HG03108 (cell line): ENCODE measurements around the gene OLFM2.
"Not testable (repeated sequence)": the region's sequence is repeated elsewhere in the genome, so short reads cannot be mapped to it uniquely, and the experiment has no call there.

Source experiments
- ATAC-seq: cut with Tn5 transposase; IDR thresholded peaks from one replicate; pipeline ENCODE4 v1.9.1; 2021; ENCODE audit warnings: moderate library complexity; ENCODE audit not compliant: unreplicated experiment

Gene OLFM2

DNA sequence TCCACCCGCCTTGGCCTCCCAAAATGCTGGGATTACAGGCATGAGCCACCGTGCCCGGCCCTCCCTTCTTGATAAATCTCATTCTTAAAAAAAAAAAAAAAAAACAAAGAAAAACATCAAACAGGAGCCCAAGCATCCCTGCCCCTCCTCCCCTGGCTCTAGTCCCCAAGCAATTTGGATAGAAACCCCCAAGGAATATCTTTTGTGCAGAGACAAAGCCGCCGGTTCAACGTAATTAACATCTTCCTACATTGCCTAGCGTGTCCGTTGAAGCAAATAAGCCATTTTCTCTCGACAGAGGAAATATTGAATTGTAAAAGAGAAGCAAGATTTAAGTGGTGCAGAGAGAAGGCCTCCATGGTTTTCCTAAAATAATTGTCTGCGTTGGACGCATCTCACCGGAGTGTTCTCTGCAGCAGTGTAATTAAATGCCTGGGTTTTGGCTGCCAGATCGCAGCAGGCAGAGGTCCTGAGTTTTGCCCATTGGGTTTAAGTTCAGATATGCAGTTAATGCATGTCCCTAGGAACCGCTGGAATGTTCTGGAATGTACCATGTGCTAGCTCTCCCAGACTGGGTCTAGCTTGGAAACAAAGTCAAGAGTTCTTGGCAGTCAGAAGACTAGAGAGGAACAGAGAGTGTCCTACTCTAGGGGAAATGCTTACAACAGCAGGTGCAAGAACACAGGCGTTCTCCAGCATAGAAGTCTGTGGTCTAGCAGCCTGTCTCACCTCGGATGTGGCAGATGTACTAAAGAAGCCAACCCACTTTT lies 70.4 kb downstream of the OLFM2 start:
- ATAC-seq, result no peak

DNA sequence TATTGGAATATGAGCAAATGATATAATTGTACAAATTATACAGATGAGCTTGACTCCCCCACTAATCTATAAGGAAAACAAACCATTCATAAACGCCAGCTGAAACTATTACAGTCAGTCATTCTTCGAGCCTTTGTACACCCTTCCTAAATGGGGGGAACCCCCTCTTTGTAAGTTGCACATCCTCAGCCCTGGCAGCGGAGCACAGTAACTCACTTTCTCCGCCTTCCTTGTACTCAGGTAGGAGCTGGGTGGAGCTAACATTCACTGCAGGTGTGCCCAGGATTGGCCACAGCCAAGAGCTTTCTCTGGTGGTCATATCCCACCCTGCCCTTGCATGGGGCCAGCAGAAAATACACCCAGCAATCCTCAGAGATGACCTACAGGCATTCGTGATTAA lies 72.6 kb downstream of the OLFM2 start:
- no peak for ATAC-seq

DNA sequence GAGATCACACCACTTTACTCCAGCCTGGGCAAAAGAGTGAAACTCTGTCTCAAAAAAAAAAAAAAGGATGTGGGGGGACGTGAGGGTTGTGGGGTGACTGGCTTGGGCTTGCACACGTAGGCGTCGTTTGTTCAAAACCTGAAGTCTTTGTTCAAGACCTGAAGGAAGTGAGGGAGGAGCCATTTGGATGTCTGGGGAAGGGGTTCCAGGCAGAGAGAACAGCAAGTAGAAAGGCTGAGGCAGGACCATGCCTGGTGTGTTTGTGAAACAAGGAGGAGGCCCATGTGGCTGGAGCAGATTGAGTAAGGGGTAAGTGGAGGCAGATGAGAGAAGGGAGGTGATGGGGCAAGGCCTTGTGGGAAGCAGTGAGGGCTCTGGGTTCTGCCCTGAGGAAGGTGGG lies 73.4 kb downstream of the OLFM2 start:
- no peak for ATAC-seq

DNA sequence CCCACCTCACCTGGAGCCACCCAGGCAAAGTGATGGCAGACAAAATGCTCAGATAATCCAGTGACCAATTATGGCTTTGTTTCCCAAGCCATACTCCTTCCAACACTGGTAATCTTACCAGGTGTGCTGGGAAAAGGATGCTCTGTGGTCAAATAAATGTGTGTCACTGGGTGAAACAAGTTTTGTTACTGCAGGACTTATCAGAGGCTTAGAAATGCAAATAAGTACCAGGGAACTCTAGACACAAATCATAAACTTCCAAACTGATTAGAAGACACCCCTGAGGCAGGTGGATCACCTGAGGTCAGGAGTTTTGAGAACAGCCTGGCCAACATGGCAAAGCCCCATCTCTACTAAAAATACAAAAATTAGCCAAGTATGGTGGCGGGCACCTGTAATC lies 74.8 kb downstream of the OLFM2 start:
- no peak for ATAC-seq

DNA sequence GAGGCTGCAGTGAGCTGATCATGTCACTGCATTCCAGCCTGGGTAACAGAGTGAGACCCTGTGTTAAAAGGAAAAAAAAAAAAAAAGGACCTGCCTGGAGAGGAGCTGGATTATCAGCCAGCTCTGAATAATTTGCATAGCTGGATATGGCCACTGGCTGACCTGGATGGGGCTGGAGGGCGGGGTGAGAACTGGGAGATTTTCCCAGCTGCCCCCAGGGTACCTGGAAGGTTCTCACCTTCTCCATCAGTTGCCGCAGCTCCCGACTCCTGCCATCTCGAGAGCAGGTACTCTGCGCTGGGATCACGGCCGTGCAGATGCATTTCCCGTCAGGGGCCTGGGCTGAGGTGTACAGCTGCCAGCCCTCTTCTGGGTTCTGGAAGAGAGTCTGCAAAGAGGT lies 75.9 kb downstream of the OLFM2 start:
- no peak for ATAC-seq

DNA sequence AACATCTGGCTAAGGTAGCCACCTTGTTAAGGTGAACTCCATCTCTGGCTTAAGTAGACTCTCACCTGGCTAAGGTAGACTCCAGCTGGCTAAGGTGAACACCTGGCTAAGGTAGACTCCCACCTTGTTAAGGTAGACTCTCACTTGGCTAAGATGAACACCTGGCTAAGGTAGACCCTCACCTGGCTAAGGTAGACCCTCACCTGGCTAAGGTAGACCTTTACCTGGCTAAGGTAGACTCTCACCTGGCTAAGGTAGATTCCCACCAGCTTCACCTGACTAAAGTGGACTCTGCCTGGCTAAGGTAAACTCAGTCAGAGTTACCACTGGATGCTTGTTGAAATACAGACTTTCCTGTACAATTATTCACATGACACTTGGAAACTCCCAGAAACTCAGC lies 77.5 kb downstream of the OLFM2 start:
- ATAC-seq, result no peak

DNA sequence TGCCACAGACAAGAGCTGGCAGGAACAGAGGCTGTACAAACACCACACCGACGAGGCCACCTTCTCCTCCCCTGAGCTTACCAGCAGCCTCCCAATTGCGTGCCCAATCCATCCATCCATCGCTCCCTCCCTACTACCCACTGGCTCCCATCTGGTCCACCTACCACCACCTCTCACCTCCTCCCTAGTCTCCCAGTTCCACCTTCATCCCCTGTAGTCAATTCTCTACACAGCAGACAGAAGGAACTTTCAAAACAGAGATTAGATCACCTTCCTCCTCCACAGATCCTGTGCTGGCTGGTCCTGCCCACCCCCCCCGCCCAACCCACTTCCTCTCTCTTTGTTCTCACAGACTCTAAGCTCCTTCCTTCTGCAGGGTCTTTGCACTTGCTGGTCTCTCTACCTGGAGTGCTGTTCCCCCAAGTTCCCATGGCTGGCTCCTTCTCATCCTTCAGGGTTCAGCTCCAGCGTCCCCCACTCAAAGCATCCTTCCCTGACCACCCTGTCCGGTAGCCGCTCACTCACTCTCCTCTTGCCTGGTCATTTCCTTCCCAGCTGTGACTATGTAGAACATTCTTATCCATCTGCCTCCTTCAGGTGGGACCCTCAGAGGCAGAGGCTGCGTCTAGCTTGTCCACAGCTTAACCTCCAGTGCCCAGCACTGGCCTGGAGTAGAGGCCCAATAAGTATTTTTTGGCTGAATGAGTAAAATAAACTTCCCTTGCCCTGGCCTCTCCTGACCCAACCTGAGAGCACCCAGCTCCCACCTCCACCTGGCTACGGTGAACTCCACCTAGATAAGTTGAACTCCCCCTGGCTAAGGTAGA lies 78.2 kb downstream of the OLFM2 start:
- ATAC-seq, result no peak

DNA sequence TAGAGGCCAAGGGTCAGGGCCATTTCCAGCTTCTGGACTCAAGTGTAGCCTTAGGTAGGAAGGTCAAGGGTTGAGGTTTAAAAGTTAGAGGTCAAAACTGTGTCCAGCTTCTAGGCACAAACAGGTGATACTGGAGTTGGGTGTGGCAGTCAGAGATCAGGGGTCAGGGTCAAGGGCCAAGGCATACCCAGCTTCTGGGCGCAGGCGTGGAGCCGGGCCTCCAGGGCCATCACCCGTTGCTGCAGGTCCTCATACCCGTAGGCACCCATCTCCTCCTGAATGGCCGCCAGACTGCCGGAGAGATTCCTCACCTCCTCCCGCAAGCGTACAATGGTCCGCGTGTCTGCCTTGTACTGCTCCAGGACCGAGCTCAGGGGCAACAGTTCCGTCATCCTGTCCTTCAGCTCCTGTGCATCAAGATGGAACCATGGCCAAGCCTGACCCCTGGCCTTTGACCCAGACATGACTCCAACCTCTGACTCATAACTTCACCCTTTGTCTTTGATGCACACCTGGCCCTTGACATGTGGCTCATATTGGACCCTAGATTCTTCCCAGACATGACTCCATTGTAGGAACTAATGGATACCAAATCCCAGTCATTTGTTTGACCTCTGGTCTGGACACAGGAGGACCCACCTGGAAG lies 79.1 kb downstream of the OLFM2 start:
- no peak for ATAC-seq

DNA sequence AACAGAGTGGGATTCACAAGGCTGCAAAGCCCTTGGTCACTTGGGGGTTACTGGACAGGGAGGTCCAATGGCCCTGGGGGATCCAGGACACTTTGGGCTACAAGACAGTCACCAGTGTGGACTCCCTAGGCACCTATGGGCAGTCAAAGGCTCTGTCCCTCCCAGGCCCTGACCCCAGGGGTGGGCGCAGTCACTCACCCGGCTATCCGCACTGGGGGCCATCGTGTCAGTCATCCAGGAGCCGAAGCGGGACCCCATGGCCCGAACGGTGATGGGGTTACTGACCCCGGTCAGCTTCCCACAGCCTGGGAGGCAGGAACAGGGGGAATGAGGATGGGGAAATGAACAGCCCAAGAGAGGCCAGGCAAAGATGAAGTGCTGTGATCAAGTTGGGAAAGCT lies 79.7 kb downstream of the OLFM2 start:
- no peak for ATAC-seq

DNA sequence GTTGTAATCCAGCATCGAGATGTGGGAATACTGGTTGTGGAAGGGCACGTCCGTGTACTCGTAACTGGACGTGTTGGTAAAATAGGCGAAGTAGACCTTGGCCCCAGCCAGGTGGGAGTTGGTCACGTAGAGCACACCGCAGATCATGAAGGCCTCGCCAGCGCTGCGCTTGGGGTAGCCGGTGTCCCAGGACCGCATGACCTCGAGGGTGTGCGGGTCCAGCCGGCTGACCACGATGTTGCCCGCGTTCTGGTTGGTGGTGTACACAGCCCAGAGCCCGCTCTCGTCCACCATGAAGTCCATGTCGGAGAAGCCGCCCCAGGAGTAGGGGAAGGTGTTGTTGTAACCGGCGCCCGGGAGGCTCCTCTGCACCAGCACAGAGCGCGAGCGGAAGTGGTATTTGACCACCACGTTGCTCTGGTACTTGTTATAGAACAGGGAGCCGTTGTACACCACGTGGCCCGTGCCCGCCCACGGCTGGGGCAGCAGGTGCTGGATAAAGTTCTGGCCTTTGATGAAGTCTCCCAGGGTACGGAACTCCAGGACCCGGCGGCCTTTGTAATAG lies 82.0 kb downstream of the OLFM2 start:
- no peak for ATAC-seq

DNA sequence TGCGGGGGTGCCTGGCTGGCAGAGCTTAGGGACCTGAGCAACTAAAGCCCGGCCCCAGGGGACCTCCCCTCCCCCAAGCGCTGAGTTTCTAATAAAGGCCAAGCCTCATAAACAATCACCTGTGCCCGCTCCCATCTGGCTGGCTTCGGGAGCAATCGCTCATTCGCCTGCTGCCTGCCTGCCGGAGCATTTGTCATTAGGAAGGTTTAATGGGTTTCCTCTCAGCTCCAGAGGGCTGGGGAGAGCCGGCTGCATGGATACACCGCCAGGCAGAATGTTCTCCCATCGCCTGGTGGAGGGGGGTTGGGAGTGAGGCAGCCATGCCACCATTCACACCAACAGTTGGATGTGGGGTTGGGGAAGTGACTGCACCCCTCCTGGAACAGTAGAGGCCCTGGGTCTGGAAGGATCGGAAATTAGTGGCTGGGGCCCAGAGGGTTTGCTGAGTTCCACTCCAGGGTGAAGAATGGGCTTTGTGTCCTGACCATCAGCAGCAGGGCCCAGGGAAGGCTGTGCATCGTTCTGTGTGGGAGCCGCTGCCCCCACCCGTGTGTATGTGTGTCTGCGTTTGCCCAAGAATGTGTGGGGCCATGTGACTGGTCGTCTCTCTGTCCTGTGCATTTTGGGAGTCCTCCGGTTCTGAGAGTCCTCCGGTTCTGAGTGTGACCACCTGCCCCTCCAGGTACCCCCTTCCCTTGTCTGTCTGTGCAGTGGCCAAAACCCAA lies 85.9 kb downstream of the OLFM2 start:
- no peak for ATAC-seq

DNA sequence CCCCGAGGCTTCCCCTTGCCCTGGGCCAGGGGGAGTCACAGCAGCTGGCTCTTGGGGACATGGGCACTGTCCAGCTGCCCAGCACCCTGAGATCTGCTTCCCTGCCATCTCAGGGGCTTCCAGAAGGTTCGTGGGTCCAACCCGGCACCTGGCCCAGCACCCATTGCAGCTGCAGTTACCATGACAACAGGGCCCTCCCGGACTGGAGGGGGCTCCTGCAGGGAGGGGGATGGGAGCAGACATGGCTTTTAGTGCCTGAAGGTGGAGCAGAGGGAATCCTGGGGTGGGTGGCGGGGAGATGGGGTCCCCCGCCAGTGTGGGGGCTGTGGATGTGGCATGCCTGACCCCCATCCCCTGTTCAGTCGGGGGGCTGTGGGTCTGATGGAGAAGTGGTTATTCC lies 86.5 kb downstream of the OLFM2 start:
- ATAC-seq, result no peak

DNA sequence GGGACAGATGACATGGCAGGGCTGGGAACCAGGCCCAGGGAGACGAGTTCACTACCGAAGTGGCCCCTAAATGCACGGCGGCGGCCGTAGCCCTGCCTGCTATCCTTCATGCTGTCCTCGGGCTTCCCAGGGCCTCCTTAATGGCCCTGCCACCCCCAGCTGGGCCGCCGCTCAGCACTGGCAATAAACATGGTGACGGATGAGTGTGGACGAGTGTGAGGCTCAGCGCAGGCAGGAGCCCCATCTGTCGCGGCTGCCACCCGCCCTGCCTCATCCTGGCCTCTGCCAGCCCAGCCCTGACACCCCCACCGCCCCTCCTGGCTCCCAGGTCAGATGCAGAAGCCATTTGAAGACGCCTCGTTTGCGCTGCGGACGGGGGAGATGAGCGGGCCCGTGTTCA lies 87.6 kb downstream of the OLFM2 start:
- ATAC-seq, result no peak

DNA sequence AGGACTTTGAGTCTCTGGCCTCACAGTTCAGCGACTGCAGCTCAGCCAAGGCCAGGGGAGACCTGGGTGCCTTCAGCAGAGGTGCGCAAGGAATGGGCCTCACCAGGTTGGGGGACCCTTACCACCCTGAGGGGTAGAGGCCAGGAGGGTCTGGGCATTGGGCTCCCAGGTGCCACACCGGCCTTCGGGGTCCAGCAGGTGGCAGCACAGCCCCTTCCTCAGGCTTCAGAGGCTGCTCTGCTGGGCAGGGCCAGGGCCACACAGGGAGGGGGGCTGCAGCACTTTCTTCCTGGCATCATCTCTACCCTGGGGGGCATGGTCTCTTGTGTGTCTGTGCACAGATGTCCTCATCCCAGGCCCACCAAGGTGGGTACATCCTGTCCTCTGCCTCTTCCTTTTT lies 88.3 kb downstream of the OLFM2 start:
- ATAC-seq, result no peak

DNA sequence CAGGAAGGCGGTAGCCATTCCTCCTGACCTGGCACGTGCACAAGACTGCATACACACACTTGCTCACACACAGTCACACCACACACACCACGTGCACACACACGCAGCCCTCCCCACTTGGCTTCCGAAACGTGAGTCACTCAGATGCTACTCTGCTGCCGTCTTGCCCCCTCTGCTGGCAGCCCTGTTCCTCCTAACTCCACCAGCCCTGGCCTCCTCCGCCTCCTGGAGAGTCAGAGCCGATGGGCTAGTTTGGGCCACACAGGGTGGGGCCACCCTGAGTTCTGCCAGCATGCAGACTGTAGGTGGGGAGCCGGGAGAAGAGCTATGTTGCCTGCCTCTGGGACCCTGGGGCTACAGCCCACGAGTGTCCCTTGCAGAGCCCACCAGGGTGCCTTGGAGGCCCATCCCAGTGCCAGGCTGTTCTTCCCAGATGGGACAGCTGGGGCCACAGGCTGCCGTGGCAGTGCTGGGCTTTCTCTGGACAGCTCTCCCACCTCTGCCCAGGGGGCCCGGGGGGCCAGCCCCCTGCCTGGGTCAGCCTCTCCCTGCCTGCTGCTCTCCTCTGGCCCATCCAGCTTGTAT lies 89.1 kb downstream of the OLFM2 start:
- ATAC-seq, result no peak

DNA sequence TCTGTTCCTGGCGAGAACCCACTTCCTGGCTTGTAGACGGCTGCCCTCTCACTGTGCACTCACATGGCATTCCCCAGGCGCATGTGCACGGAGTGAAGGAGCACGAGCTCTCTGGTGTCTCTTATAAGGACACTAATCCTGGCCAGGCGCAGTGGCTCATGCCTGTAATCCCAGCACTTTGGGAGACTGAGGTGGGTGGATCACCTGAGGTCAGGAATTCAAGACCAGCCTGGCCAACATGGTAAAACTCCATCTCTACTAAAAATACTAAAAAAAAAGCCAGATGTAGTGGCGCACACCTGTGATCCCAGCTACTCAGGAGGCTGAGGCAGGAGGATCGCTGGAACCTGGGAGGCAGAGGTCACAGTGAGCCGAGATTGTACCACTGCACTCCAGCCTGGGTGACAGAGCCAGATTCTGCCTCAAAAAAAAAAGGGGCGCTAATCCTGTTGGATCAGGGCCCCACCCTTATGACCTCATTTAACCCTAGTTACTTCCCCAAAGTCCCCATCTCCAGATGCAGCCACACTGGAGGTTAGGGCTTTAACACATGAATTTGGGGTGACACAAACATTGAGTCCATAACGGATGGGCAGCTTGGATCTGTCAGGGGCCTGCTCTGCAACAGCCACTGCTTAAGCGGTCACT lies 92.6 kb downstream of the OLFM2 start:
- not testable (repeated sequence) for ATAC-seq

DNA sequence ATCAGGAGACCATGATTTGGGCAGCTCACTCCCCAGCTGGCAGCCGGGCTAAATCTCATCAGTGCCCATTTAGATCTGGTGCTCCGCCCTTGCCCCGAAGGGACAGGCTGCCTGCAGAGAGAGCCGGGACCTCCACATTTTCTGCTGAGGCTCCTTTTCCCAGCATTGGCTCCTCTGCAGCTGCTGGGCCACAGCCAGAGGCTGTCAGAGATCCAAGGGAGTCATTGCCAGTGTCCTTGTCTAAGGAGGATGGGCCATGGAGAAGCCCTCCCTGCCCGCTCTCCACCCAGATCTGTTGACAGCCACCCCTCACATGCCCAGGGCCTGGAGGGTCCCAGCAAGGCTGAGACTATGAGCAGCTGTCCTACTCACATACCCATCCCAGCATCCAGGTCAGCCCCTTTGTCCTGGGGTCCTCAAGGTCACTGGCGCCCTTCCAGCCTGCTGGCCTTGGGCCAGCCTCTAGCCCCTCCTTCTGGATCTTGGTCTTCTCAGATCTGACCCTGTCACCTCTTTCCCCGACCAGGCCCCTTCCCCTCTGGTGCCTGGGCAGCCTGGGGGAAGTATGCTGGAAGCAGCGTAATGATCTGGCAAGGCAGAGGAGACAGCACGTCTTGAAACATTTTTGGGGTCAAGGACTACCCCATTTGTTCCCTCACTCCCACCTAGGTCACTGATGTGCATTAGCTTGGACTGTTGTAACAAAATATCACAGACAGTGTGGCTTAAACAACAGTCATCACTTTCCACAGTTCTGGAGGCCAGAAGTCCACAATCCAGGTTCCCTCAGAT lies 93.3 kb downstream of the OLFM2 start:
- ATAC-seq, result no peak

DNA sequence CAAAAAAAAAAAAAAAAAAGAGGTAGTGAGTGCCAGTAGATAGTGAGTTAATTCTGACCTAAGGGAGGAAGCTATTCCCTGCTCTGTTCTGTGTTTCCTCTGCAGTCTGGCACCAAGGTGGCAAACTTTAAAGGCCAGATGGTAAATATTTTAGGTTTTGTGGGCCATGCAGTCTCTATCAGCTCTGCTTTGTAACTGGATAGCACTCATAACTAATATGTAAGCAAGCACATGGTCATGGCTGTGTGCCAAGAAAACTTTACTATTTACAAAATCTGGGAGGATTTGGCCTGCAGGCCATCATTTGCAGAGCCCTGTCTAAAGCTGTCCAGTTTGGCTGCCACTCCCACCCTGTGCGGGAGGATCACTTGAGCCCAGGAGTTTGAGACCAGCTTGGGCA lies 96.9 kb downstream of the OLFM2 start:
- no peak for ATAC-seq

DNA sequence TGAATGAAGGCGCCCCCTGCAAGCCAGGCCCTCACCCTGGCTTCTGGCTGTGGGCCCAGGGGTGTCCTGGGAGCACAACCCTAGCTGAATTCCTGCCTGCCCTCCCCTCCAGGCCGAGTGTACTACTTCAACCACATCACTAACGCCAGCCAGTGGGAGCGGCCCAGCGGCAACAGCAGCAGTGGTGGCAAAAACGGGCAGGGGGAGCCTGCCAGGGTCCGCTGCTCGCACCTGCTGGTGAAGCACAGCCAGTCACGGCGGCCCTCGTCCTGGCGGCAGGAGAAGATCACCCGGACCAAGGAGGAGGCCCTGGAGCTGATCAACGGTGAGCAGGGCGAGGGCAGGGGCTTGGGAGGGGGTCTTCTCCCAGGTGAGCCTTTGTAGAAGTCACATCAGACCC lies 98.0 kb downstream of the OLFM2 start:
- ATAC-seq, result no peak
